Measurements from ENCODE around the gene CADM2. TPM values are rescaled to one million over a fixed set of nuclear protein-coding genes. Genes with fewer than 3 reads are reported as not detected.
A peak's percentile ranks its signal among the peaks of the same experiment; 100 is the strongest.

CADM2 gene
- total and polyA plus RNA-seq, 9 donors, result 1.8 to 4.5 (median 3.5) TPM

DNA sequence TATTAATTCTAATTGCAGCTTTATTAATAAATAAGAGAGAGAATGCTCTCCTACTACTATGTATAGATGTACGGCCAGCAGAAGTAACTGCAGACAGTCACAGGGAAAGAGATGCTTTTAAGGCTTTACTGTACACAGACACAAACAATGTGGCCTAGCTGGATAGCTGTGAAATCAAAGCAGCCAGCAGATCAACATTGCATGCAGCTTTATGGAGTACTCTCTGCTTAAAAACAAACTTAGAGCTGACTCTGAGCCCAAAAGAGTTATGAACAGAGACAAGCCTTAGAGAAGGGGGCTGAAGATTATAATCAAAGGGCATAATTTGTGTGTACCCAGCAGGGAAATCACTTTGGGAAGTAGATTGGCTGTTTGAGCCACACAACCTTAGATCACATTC lies 47.2 kb downstream of the CADM2 start:
- Histone ChIP-seq H3K9me3 (replicated peaks; ENCODE audit: control insufficient read depth, low read depth, low read length) (no peaks in the 10 kb centered on the region), H3K4me1 (ENCODE audit: control insufficient read depth, insufficient read depth, low read length) (no peaks in the 10 kb centered on the region), H3K36me3 (ENCODE audit: control insufficient read depth, insufficient read depth, low read length) (no peaks in the 10 kb centered on the region), H3K4me3 (ENCODE audit: low read length) (no peak overlapping the region), H3K27ac (ENCODE audit: low read length) (no peak overlapping the region), H3K27me3 (ENCODE audit: control insufficient read depth, insufficient read depth, low read length) (no peaks in the 10 kb centered on the region)
- WGBS (ENCODE audit: insufficient coverage), result no CpG with 5 or more reads among the region's 1 CpG
- peak; percentile 12 for DNase-seq

DNA sequence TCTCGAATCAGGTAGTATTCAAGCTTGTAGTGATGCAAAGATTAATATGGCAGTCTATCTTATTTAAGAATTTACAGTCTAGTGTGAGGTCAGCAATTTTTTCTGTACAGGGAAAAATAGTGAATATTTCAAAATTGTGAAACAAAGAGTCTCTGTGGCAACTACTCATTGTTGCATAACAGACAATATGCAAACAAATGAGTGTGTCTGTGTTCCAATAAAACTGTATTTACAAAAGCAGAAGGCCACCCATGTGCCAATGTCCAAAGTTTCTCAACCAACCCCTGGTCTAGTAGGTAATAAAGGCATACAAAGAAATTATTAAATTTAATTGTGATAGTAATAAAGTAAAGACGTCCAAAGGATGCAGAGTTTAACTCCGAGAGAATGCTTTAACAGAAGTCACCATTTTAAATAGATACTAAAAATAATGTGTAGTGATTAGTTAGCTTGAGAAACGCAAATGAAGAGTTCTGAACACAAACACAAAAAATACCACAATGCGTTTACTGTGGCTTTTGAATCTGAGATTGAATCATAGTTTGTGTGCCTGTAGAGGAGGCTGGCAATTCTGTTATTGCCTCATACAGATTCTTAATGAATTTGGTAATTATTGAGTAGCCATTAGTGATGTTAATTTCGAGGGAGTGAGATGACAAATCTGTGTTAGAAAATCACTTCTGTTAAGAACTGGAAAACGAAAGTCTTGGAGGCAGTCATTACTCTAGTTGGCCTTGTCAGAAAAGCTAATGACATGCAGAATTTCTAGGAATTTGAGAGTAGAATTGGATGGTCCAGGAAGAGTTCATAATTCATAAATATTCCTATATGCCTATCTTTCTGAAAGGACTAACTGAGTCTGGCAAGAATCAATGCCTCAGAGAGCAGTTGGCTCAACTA lies 48.7 kb downstream of the CADM2 start:
- no peak for DNase-seq
- Histone ChIP-seq H3K27ac (ENCODE audit: low read length) (no peak overlapping the region), H3K36me3 (ENCODE audit: control insufficient read depth, insufficient read depth, low read length) (no peaks in the 10 kb centered on the region), H3K4me1 (ENCODE audit: control insufficient read depth, insufficient read depth, low read length) (no peaks in the 10 kb centered on the region), H3K9me3 (replicated peaks; ENCODE audit: control insufficient read depth, low read depth, low read length) (no peaks in the 10 kb centered on the region), H3K4me3 (ENCODE audit: low read length) (no peak overlapping the region), H3K27me3 (ENCODE audit: control insufficient read depth, insufficient read depth, low read length) (no peaks in the 10 kb centered on the region)
- WGBS (ENCODE audit: insufficient coverage), result 100% methylated on average over 2 of the region's 7 CpGs

DNA sequence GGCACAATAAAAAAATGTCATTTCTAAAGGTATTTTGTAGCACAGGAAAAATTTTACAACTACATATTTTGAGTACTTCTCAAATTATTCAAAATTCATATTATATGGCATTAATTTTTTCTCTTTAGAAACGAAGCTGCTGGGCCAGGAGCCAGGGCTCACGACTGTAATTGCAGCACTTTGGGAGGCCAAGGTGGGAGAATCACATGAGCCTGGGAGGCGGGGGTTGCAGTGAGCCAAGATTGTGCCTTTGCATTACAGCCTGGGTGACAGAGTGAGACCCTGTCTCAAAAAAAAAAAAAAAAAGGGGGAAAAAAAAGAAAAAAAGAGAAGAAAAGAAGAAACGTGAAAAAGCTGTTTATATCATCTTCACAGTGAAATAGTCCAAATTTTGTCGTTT lies 62.0 kb downstream of the CADM2 start:
- no peaks in the 10 kb centered on the region for H3K4me1 ChIP-seq (ENCODE audit: control insufficient read depth, insufficient read depth, low read length)
- no peaks in the 10 kb centered on the region for H3K36me3 ChIP-seq (ENCODE audit: control insufficient read depth, insufficient read depth, low read length)
- no peak for DNase-seq
- no peak overlapping the region for H3K4me3 ChIP-seq (ENCODE audit: low read length)
- no peak overlapping the region for H3K27ac ChIP-seq (ENCODE audit: low read length)
- no peaks in the 10 kb centered on the region for H3K27me3 ChIP-seq (ENCODE audit: control insufficient read depth, insufficient read depth, low read length)
- H3K9me3 ChIP-seq (replicated peaks; ENCODE audit: control insufficient read depth, low read depth, low read length), result no peaks in the 10 kb centered on the region
- 56% methylated on average over 2 of the region's 5 CpGs for WGBS (ENCODE audit: insufficient coverage)

DNA sequence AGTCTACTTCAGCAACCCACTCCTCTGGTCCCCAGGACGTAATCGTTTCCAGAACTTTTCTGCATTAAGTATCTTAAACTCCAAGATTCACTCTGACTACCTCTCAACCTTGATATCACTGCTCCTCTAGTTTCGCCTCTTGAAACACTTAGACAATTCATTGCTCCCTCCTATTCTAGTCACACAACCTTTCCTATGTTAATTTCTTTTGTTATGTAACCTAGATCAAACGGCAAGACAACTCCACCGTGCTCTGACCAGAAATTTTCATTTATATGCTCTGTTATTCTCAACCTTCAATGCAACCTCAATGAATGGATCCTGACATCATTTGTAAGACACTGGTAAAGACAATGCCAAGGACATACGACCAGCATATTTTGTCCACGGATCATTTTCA lies 71.3 kb downstream of the CADM2 start:
- Histone ChIP-seq H3K9me3 (replicated peaks; ENCODE audit: control insufficient read depth, low read depth, low read length) (no peaks in the 10 kb centered on the region), H3K4me3 (ENCODE audit: low read length) (no peak overlapping the region)
- 70% methylated on average over 7 of the region's 7 CpGs for WGBS (ENCODE audit: insufficient coverage)

DNA sequence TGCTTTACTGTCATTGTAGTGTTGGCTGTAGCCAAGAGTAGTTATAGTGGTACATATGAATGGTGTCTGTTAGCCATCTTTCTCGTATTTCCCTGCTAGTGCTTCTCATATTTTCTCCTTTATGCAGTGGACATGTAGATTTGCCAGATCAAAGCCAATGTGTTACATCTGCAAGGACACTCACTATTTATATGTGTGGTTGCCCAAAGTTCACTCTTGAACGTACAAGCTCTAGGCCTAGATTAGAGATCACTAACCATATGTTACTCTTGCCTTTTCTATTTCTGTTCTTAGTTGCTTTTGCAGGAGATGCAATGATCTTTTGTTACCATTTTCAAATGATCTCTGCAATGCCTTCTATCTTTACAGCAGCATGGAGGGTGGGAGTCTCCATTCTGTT lies 78.4 kb downstream of the CADM2 start:
- no peak for DNase-seq
- WGBS (ENCODE audit: insufficient coverage), result no CpG with 5 or more reads among the region's 2 CpGs
- no peak overlapping the region for H3K4me3 ChIP-seq (ENCODE audit: low read length)
- H3K36me3 ChIP-seq (ENCODE audit: control insufficient read depth, insufficient read depth, low read length), result no peaks in the 10 kb centered on the region
- no peaks in the 10 kb centered on the region for H3K9me3 ChIP-seq (replicated peaks; ENCODE audit: control insufficient read depth, low read depth, low read length)
- H3K27ac ChIP-seq (ENCODE audit: low read length), result no peak overlapping the region
- H3K4me1 ChIP-seq (ENCODE audit: control insufficient read depth, insufficient read depth, low read length), result no peaks in the 10 kb centered on the region
- H3K27me3 ChIP-seq (ENCODE audit: control insufficient read depth, insufficient read depth, low read length), result no peaks in the 10 kb centered on the region

More for the DNA sequence above, 71.3 kb downstream of the CADM2 start:
- Histone ChIP-seq H3K27me3 (ENCODE audit: control insufficient read depth, insufficient read depth, low read length) (no peaks in the 10 kb centered on the region), H3K36me3 (ENCODE audit: control insufficient read depth, insufficient read depth, low read length) (no peaks in the 10 kb centered on the region), H3K27ac (ENCODE audit: low read length) (no peak overlapping the region), H3K4me1 (ENCODE audit: control insufficient read depth, insufficient read depth, low read length) (no peaks in the 10 kb centered on the region)
- DNase-seq, result no peak

DNA sequence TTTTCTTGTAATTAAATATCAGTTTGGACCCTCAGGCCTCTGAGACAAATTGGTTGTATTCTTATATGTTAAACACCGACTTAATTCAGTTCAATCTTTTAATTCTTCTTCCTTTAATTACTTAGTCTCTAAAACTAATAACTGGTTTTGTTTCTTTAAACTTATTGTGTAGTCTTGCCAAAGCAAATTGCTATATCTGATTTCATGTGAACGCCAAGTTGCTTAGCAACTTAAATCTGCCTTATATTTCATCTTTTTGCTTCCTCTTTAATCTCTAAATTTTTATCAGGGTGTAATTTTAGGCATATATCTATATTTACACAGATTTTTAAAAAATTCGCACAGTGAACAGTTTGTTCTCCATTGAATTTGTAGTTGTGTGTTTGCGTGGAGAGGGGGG lies 82.2 kb downstream of the CADM2 start:
- no peaks in the 10 kb centered on the region for H3K27me3 ChIP-seq (ENCODE audit: control insufficient read depth, insufficient read depth, low read length)
- no CpG with 5 or more reads among the region's 4 CpGs for WGBS (ENCODE audit: insufficient coverage)
- H3K9me3 ChIP-seq (replicated peaks; ENCODE audit: control insufficient read depth, low read depth, low read length), result no peaks in the 10 kb centered on the region
- H3K36me3 ChIP-seq (ENCODE audit: control insufficient read depth, insufficient read depth, low read length), result no peaks in the 10 kb centered on the region
- H3K27ac ChIP-seq (ENCODE audit: low read length), result no peak overlapping the region
- H3K4me3 ChIP-seq (ENCODE audit: low read length), result no peak overlapping the region
- no peaks in the 10 kb centered on the region for H3K4me1 ChIP-seq (ENCODE audit: control insufficient read depth, insufficient read depth, low read length)
- no peak for DNase-seq

DNA sequence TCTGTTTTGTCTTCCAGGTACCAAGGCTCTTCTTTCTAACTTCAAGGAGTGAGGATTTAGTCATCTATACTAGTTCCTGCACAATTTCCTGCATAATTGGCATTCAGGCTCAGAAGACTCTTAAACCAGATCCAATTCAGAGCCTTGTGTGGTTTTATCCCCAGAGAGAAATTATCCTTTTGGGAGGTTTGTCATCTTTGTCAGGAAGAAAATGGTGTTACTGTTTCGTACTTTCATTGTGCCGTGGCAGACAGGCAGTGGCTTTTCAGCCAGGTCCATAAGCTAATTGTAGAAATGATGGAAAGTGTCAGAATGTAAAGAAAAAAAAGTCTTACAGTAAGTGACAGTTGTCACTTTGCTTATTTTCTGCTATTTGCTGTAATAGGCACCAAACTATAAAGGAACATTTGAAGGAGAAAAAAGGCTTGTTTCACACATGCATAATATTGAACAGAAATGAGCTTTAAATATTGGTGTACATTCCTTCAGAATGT lies 82.8 kb downstream of the CADM2 start:
- Histone ChIP-seq H3K27ac (ENCODE audit: low read length) (no peak overlapping the region), H3K9me3 (replicated peaks; ENCODE audit: control insufficient read depth, low read depth, low read length) (no peaks in the 10 kb centered on the region), H3K4me3 (ENCODE audit: low read length) (no peak overlapping the region), H3K27me3 (ENCODE audit: control insufficient read depth, insufficient read depth, low read length) (no peaks in the 10 kb centered on the region), H3K36me3 (ENCODE audit: control insufficient read depth, insufficient read depth, low read length) (no peaks in the 10 kb centered on the region), H3K4me1 (ENCODE audit: control insufficient read depth, insufficient read depth, low read length) (no peaks in the 10 kb centered on the region)
- WGBS (ENCODE audit: insufficient coverage), result 66% methylated on average over 2 of the region's 2 CpGs
- DNase-seq, result no peak

DNA sequence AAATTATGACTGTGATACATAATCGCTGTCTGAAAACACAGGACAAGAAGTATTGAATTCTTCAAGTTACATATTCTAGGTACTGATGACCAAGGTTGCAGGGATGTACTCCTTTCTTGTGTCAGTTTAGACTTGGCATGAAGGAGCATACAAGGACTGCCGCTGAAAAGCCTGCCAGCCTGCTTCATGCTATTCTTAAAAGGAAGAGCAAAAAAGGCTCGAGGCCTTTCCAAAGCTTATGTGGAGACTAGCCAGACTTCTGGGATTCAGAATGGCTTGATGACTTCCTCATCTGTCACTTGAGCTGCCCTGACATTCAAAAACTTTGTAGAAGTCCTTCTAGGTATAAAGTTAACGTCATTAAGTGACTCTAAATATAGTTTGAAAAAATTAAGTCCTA lies 92.0 kb downstream of the CADM2 start:
- Histone ChIP-seq H3K27ac (ENCODE audit: low read length) (no peak overlapping the region), H3K9me3 (replicated peaks; ENCODE audit: control insufficient read depth, low read depth, low read length) (no peaks in the 10 kb centered on the region), H3K36me3 (ENCODE audit: control insufficient read depth, insufficient read depth, low read length) (no peaks in the 10 kb centered on the region), H3K4me1 (ENCODE audit: control insufficient read depth, insufficient read depth, low read length) (no peaks in the 10 kb centered on the region), H3K27me3 (ENCODE audit: control insufficient read depth, insufficient read depth, low read length) (no peaks in the 10 kb centered on the region), H3K4me3 (ENCODE audit: low read length) (no peak overlapping the region)
- 56% methylated on average over 2 of the region's 4 CpGs for WGBS (ENCODE audit: insufficient coverage)
- DNase-seq, result peak; percentile 35

DNA sequence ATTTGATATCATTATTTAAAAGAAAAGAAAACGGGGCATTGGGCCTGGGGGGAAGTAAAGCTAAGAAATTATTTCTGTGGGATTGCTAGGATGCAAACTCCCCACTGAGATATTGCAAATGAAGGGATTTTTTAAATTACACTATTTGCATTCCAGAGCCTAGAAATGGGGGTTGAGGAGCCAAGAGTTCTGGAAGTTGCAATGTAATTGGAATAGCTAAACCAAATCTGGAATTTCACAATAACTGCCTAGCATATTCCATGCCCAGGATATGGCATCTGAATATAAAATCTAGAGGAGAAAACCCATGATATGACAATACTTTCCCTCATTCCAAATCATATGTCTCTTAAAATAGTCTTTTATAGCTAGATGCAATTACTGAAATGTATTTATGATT lies 93.0 kb downstream of the CADM2 start:
- no peaks in the 10 kb centered on the region for H3K4me1 ChIP-seq (ENCODE audit: control insufficient read depth, insufficient read depth, low read length)
- peak; percentile 20 for DNase-seq
- no peaks in the 10 kb centered on the region for H3K9me3 ChIP-seq (replicated peaks; ENCODE audit: control insufficient read depth, low read depth, low read length)
- H3K36me3 ChIP-seq (ENCODE audit: control insufficient read depth, insufficient read depth, low read length), result no peaks in the 10 kb centered on the region
- no peak overlapping the region for H3K4me3 ChIP-seq (ENCODE audit: low read length)
- H3K27ac ChIP-seq (ENCODE audit: low read length), result no peak overlapping the region
- no CpG with 5 or more reads among the region's 1 CpG for WGBS (ENCODE audit: insufficient coverage)
- H3K27me3 ChIP-seq (ENCODE audit: control insufficient read depth, insufficient read depth, low read length), result no peaks in the 10 kb centered on the region

DNA sequence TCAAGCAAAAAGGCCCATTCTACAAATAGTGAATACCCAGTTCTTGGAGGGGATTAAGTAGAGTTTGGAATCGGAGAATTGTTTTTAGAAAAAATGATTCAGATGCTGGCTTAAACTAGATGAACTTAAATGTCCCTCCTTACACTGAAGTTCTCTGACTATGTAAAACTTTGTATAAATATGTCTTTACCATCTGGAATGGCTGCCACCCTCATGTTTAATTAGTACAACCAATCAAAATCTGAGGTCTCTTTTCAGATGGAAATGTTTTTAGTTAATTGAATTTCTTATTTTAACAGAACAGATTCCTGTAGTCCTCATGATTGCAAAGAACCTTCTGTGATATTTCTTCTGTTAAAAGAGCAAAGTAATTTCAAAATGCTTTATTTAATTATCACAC lies 94.8 kb downstream of the CADM2 start:
- H3K4me3 ChIP-seq (ENCODE audit: low read length), result no peak overlapping the region
- H3K36me3 ChIP-seq (ENCODE audit: control insufficient read depth, insufficient read depth, low read length), result no peaks in the 10 kb centered on the region
- H3K4me1 ChIP-seq (ENCODE audit: control insufficient read depth, insufficient read depth, low read length), result no peaks in the 10 kb centered on the region
- H3K27me3 ChIP-seq (ENCODE audit: control insufficient read depth, insufficient read depth, low read length), result no peaks in the 10 kb centered on the region
- DNase-seq, result no peak
- no CpG with 5 or more reads among the region's 1 CpG for WGBS (ENCODE audit: insufficient coverage)
- no peaks in the 10 kb centered on the region for H3K9me3 ChIP-seq (replicated peaks; ENCODE audit: control insufficient read depth, low read depth, low read length)
- no peak overlapping the region for H3K27ac ChIP-seq (ENCODE audit: low read length)

Data from muscle of leg (tissue), 11 donors.